ENCODE results near the gene LSM14B. TPM values are rescaled to one million over a fixed set of nuclear protein-coding genes. Genes with fewer than 3 reads are reported as not detected.
A peak's percentile ranks its signal among the peaks of the same experiment; 100 is the strongest.
"Not testable (repeated sequence)": the region's sequence is repeated elsewhere in the genome, so short reads cannot be mapped to it uniquely, and the experiment has no call there.

The LSM14B gene
- total RNA-seq, 1 donor from 2014 or later, result 48.3 TPM

GRCh38 chr20:62112368-62112767, 9.9 kb upstream of the LSM14B start:
- no peak for DNase-seq (ENCODE audit: low spot score)

GRCh38 chr20:62114894-62115293, 7.4 kb upstream of the LSM14B start:
- no peak for DNase-seq (ENCODE audit: low spot score)

- not testable (repeated sequence) for DNase-seq (ENCODE audit: low spot score)
Measured at GRCh38 chr20:62115800-62116407, 6.4 kb upstream of the LSM14B start.

- DNase-seq (ENCODE audit: low spot score), result no peak
Measured at GRCh38 chr20:62116558-62117361, 5.5 kb upstream of the LSM14B start.

GRCh38 chr20:62117362-62117646, 5.0 kb upstream of the LSM14B start:
- no peak for DNase-seq (ENCODE audit: low spot score)

- peak; percentile 46 for DNase-seq (ENCODE audit: low spot score)
Measured at GRCh38 chr20:62117658-62118057, 4.6 kb upstream of the LSM14B start.

GRCh38 chr20:62118113-62119043, 3.9 kb upstream of the LSM14B start:
- DNase-seq (ENCODE audit: low spot score), result no peak

- no peak for DNase-seq (ENCODE audit: low spot score)
Measured at GRCh38 chr20:62119115-62119514, 3.2 kb upstream of the LSM14B start.

GRCh38 chr20:62119591-62120364, 2.5 kb upstream of the LSM14B start:
- DNase-seq (ENCODE audit: low spot score), result peak; percentile 53

GRCh38 chr20:62120365-62120762, 1.9 kb upstream of the LSM14B start:
- no peak for DNase-seq (ENCODE audit: low spot score)

GRCh38 chr20:62120990-62121775, 1.1 kb upstream of the LSM14B start:
- no peak for DNase-seq (ENCODE audit: low spot score)

- no peak for DNase-seq (ENCODE audit: low spot score)
Measured at GRCh38 chr20:62122654-62123449, 577 bp downstream of the LSM14B start.

- no peak for DNase-seq (ENCODE audit: low spot score)
Measured at GRCh38 chr20:62123450-62124118, 1.3 kb downstream of the LSM14B start.

- no peak for DNase-seq (ENCODE audit: low spot score)
Measured at GRCh38 chr20:62126141-62126540, 3.9 kb downstream of the LSM14B start.

GRCh38 chr20:62127799-62128198, 5.5 kb downstream of the LSM14B start:
- no peak for DNase-seq (ENCODE audit: low spot score)

GRCh38 chr20:62128502-62128901, 6.2 kb downstream of the LSM14B start:
- DNase-seq (ENCODE audit: low spot score), result no peak

GRCh38 chr20:62129731-62130531, 7.7 kb downstream of the LSM14B start:
- no peak for DNase-seq (ENCODE audit: low spot score)

- no peak for DNase-seq (ENCODE audit: low spot score)
Measured at GRCh38 chr20:62131560-62132320, 9.5 kb downstream of the LSM14B start.

Data from mucosa of gallbladder (tissue), 1 donor.